HAP-1 (cell line): ENCODE measurements around the gene NAPEPLD.
"Not testable (repeated sequence)": the region's sequence is repeated elsewhere in the genome, so short reads cannot be mapped to it uniquely, and the experiment has no call there.

Experiments used
- DNase-seq, 2 experiments: peaks; one replicate each; pipeline ENCODE4 v3.0.0-alpha.2; 2016 to 2020; ENCODE audit warnings: low spot score in 2 of 2
- H3K27me3 ChIP-seq: fragments of 250-450 bp; sonication (Bioruptor Pico); 2 replicates; pipeline ENCODE4 v1.5.1; 2020; ENCODE audit warnings: low read depth, mild to moderate bottlenecking, moderate library complexity
- H3K36me3 ChIP-seq: fragments of 250-450 bp; sonication (Bioruptor Pico); replicated peaks from 2 replicates; pipeline ENCODE4 v1.5.1; 2020; ENCODE audit warnings: mild to moderate bottlenecking
- H3K4me1 ChIP-seq: fragments of 250-450 bp; sonication (Bioruptor Pico); 2 replicates; pipeline ENCODE4 v1.5.1; 2020; ENCODE audit warnings: mild to moderate bottlenecking
- H3K4me3 ChIP-seq: fragments of 250-450 bp; sonication (Bioruptor Pico); 2 replicates; pipeline ENCODE4 v1.5.1; 2020; ENCODE audit warnings: mild to moderate bottlenecking, moderate library complexity
- H3K9me3 ChIP-seq: fragments of 250-450 bp; sonication (Bioruptor Pico); 2 replicates; pipeline ENCODE4 v1.5.1; 2020; ENCODE audit warnings: mild to moderate bottlenecking, moderate library complexity
- in situ Hi-C: fragments of 300-500 bp; cut with MboI; formaldehyde crosslinking; loops from 3 replicates; pipeline ENCODE4 v1.14.3; 2020; ENCODE audit warnings: low sequenced_read_pairs, inconsistent platforms, mixed read lengths

NAPEPLD gene

GRCh38 chr7:103056006-103056405 is 92.9 kb downstream of the NAPEPLD start:
- in situ Hi-C loops = loop anchor here (25.0 kb wide), 1 partner anchor 294 kb away; no protein-coding TSS in a partner anchor
- H3K36me3 ChIP-seq, H3K27me3 ChIP-seq, DNase-seq, H3K4me1 ChIP-seq, H3K9me3 ChIP-seq, H3K4me3 ChIP-seq: not testable (repeated sequence)

DNA sequence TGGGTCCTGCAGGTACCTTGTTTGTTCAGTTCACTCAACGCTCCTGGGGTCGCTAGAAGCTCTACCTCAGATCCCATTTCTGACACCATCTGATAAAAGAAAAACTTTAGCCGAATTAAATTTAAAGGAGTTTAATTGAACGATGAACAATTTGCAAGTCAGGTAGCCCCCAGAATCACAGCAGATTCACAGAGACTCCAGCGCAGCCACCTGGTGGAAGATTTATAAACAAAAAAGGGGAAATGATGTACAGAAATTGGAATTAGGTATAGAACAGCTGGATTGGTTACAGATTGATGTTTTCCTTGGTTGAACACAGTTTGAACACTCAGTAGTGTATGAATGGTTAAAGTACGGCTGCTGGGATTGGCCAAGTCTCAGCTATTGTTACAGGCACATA is 97.4 kb downstream of the NAPEPLD start:
- peaks cover 15% of the 10 kb centered on the region; the same call in 1 of the 2 replicates for H3K9me3 ChIP-seq
- no peaks in the 10 kb centered on the region for H3K36me3 ChIP-seq
- DNase-seq = no peak
- no peak overlapping the region for H3K4me3 ChIP-seq
- H3K4me1 ChIP-seq = no peaks in the 10 kb centered on the region
- no peaks in the 10 kb centered on the region for H3K27me3 ChIP-seq
- in situ Hi-C loops = loop anchor here (25.0 kb wide), 1 partner anchor 289 kb away; no protein-coding TSS in a partner anchor
